ENCODE results near the gene PIGB.
A peak's percentile ranks its signal among the peaks of the same experiment; 100 is the strongest.

- TF ChIP-seq RAD21 (IDR thresholded peaks at IDR 0.05; ENCODE audit: low read length), result no peak
- TF ChIP-seq CTCF (conservative IDR thresholded peaks at IDR 0.05; ENCODE audit: low read depth, low read length), result no peak
- peak; percentile 32; the same call in 1 of the 2 replicates for TF ChIP-seq POLR2A (IDR thresholded peaks at IDR 0.05; ENCODE audit: low read depth, low read length)
- TF ChIP-seq RFX5 (IDR thresholded peaks at IDR 0.05; ENCODE audit: low read depth, low read length), result no peak
- TF ChIP-seq CEBPB (IDR thresholded peaks at IDR 0.05; ENCODE audit: low read depth, low read length), result no peak
- no peak for TF ChIP-seq USF2 (IDR thresholded peaks at IDR 0.05; ENCODE audit: low read depth, low read length)
- TF ChIP-seq CHD1 (IDR thresholded peaks at IDR 0.05; ENCODE audit: low read depth, low read length), result no peak
- TF ChIP-seq RCOR1 (IDR thresholded peaks at IDR 0.05; ENCODE audit: insufficient replicate concordance, low read length), result no peak
- no peak for TF ChIP-seq SMC3 (IDR thresholded peaks at IDR 0.05; ENCODE audit: low read depth, low read length)
- peak; percentile 63; the same call in 1 of the 2 replicates for TF ChIP-seq MAZ (IDR thresholded peaks at IDR 0.05; ENCODE audit: borderline replicate concordance, low read depth, low read length)
- no peak for TF ChIP-seq MAFK (IDR thresholded peaks at IDR 0.05; ENCODE audit: low read depth, low read length)
- TF ChIP-seq BHLHE40 (IDR thresholded peaks at IDR 0.05; ENCODE audit: low read depth, low read length), result no peak; the same call in 1 of the 2 replicates
- TF ChIP-seq ELK1 (IDR thresholded peaks at IDR 0.05; ENCODE audit: borderline replicate concordance, low read depth, low read length), result no peak
Measured at GRCh38 chr15:55289746-55290527, 29.1 kb upstream of the PIGB start, which contains the start of gene RAB27A.

All from IMR-90 (cell line).